RWPE2 (cell line): Measurements from ENCODE around the gene SIRPD.
A peak's percentile ranks its signal among the peaks of the same experiment; 100 is the strongest.
"Not testable (repeated sequence)": the region's sequence is repeated elsewhere in the genome, so short reads cannot be mapped to it uniquely, and the experiment has no call there.

Source experiments
- ATAC-seq: fragments of 200-7000 bp; cut with Tn5 transposase; 3 replicates; pipeline ENCODE4 v1.9.1; 2021; ENCODE audit warnings: low read depth
- DNase-seq: peaks from one replicate; pipeline ENCODE4 v3.0.0-alpha.2; 2020; ENCODE audit warnings: low spot score
- H3K27ac ChIP-seq: fragments of 450-650 bp; 2 replicates; pipeline ENCODE4 v1.5.1; 2017; ENCODE audit warnings: mild to moderate bottlenecking; ENCODE audit not compliant: poor library complexity, severe bottlenecking
- H3K27me3 ChIP-seq: fragments of 250-450 bp; sonication (Bioruptor Pico); 2 replicates; pipeline ENCODE4 v1.5.1; 2021; ENCODE audit warnings: mild to moderate bottlenecking, moderate library complexity; ENCODE audit not compliant: insufficient read depth, poor library complexity, severe bottlenecking
- H3K36me3 ChIP-seq: fragments of 250-450 bp; sonication (Bioruptor Pico); 2 replicates; pipeline ENCODE4 v1.5.1; 2020; ENCODE audit warnings: low read depth, mild to moderate bottlenecking, moderate library complexity
- H3K4me1 ChIP-seq: fragments of 250-450 bp; sonication (Bioruptor Pico); 2 replicates; pipeline ENCODE4 v1.5.1; 2021; ENCODE audit warnings: mild to moderate bottlenecking, moderate library complexity; ENCODE audit not compliant: insufficient read depth, poor library complexity, severe bottlenecking
- H3K4me3 ChIP-seq: fragments of 250-450 bp; sonication (Bioruptor Pico); 2 replicates; pipeline ENCODE4 v1.5.1; 2021; ENCODE audit warnings: mild to moderate bottlenecking, moderate library complexity; ENCODE audit not compliant: severe bottlenecking
- H3K9me3 ChIP-seq: fragments of 250-450 bp; sonication (Bioruptor Pico); 2 replicates; pipeline ENCODE4 v1.5.1; 2021; ENCODE audit warnings: mild to moderate bottlenecking, moderate library complexity; ENCODE audit not compliant: severe bottlenecking
- TF ChIP-seq, protein P1 (sequence below): fragments of 450-650 bp; IDR thresholded peaks from one replicate; pipeline ENCODE4 v1.5.1; 2017; ENCODE audit warnings: mild to moderate bottlenecking, moderate library complexity; ENCODE audit not compliant: poor library complexity, severe bottlenecking

SIRPD gene

DNA sequence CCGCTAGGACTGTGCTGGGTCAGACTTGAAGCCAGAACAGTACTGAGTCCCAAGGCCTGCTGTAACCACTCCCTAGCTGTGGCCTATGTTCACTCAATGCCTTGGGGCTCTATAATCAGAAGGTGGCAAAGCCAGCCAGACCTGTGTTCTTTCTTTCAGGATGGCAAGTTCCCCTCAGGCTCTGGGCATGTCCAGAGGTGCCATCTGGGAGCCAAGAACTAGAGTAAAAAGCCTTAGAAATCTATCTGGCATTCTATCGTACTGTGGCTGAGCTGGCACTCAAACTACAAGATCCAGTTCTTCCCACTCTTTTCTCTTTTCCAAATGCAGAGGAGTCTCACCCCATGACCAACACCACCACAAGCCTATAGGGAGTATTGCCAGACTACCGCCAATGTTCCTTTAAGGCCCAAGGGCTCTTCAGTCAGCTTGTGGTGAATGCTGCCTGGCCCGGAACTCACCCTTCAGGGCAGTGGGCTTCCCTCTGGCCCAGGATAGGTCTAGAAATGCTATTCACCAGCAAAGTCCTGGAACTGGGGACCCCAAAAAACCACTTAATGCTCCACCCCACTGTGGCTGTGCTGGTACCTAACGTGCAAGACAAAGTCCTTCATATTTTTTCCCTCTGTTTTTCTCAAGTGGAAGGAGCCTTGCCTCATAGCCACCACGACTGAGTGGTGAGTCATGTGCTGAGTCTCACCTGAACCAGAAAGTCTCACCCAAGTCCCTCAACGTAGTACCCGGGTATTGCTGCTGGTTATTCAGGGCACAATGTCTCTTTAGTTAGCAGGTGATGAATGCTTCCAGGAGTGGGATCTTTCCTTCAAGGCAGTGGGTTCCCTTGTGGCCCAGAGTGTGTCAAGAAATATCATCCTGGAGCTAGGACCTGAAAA is 57.7 kb downstream of the SIRPD start:
- H3K27me3 ChIP-seq: no peaks in the 10 kb centered on the region
- peaks cover 21% of the 10 kb centered on the region for H3K4me1 ChIP-seq
- H3K9me3 ChIP-seq: peaks cover 12% of the 10 kb centered on the region
- TF ChIP-seq, protein P1, sequence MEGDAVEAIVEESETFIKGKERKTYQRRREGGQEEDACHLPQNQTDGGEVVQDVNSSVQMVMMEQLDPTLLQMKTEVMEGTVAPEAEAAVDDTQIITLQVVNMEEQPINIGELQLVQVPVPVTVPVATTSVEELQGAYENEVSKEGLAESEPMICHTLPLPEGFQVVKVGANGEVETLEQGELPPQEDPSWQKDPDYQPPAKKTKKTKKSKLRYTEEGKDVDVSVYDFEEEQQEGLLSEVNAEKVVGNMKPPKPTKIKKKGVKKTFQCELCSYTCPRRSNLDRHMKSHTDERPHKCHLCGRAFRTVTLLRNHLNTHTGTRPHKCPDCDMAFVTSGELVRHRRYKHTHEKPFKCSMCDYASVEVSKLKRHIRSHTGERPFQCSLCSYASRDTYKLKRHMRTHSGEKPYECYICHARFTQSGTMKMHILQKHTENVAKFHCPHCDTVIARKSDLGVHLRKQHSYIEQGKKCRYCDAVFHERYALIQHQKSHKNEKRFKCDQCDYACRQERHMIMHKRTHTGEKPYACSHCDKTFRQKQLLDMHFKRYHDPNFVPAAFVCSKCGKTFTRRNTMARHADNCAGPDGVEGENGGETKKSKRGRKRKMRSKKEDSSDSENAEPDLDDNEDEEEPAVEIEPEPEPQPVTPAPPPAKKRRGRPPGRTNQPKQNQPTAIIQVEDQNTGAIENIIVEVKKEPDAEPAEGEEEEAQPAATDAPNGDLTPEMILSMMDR: no peak
- no peak overlapping the region for H3K4me3 ChIP-seq
- DNase-seq (no peak), ATAC-seq (peak; percentile 81)
- peak overlapping the region; percentile 93 for H3K27ac ChIP-seq
- no peaks in the 10 kb centered on the region for H3K36me3 ChIP-seq

DNA sequence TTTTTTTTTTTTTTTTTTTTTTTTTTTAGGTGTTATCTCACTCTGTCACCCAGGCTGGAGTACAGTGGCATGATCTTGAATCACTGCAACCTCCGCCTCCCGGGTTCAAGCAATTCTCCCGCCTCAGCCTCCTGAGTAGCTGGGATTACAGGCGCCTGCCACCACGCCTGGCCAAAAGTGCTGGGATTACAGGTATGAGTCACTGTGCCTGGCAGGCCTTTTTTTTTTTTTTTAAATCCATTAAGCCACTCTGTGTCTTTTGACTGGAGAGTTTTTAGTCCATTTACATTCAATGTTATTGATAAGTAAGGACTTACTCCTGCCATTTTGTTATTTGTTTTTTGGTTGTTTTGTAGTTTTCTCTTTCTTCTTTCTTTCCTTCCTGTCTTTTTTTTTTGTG is 60.1 kb downstream of the SIRPD start:
- H3K9me3 ChIP-seq, H3K4me3 ChIP-seq, H3K27me3 ChIP-seq, DNase-seq, ATAC-seq, H3K36me3 ChIP-seq, H3K27ac ChIP-seq: not testable (repeated sequence)
- peaks cover 21% of the 10 kb centered on the region for H3K4me1 ChIP-seq

DNA sequence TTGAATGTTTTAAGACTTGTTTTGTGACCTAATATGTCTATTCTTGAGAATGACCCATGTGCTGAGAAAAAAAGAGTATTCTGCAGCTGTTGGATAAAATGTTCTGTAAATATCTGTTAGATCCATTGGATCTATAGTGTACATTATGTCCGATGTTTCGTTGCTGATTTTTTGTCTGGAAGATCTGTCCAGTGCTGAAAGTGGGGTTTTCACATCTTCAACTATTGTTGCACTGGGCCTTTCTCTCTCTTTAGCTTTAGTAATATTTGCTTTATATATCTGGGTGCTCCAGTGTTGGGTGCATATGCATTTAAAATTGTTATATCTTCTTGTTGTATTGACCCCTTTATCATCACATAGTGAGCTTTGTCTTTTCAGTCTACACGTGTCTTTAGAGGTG is 60.6 kb downstream of the SIRPD start:
- no peak for DNase-seq

DNA sequence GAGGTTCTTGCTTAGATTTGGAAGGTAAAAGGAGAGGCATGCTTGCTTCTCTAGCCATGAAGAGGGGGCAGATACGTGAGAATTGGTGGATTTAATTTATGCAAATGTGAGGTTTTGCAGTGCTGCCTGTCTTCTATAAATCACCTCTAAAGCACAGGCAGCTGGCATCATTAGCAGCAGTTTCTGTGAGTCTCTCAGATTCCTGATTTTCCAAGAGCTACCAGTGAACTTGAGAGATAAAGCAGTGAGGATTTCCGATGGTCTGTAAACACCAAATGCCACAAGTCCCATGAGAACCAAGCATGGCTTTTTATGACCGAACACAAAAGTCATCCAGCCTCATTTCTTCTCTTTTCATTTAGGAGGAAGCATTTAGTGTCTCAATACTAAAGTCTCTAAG is 63.1 kb downstream of the SIRPD start:
- Histone ChIP-seq H3K4me1 (peaks cover 22% of the 10 kb centered on the region), H3K9me3 (peaks cover 3% of the 10 kb centered on the region), H3K4me3 (no peak overlapping the region), H3K27ac (no peak overlapping the region), H3K36me3 (no peaks in the 10 kb centered on the region), H3K27me3 (no peaks in the 10 kb centered on the region)
- DNase-seq (no peak), ATAC-seq (no peak)
- TF ChIP-seq, protein P1: no peak

More for the DNA sequence above, 60.6 kb downstream of the SIRPD start:
- peaks cover 3% of the 10 kb centered on the region for H3K9me3 ChIP-seq
- peaks cover 21% of the 10 kb centered on the region for H3K4me1 ChIP-seq
- H3K27me3 ChIP-seq: no peaks in the 10 kb centered on the region
- H3K36me3 ChIP-seq: no peaks in the 10 kb centered on the region
- no peak overlapping the region for H3K27ac ChIP-seq
- no peak overlapping the region for H3K4me3 ChIP-seq
- ATAC-seq: no peak
- TF ChIP-seq, protein P1: no peak

DNA sequence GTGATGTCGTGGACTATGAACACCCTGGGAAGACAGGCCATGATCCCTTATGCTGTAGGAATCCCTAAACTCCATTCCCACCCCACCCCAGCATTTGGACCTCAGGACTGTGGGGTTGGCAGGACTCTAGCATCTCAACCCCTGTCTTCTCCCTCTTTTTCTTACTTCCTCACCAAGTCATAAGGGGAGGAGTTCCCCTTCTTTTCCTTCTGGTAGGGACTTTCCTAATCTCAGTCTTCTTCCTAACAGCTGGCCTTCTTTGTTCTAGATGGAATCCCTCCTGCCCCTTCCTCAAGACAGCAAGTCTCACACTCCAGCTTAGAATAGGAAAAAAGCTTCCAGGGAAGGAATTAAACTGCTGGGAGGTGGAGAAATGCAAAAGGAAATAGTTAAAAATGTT is 64.0 kb downstream of the SIRPD start:
- Histone ChIP-seq H3K4me1 (peaks cover 25% of the 10 kb centered on the region), H3K27me3 (no peaks in the 10 kb centered on the region), H3K9me3 (peaks cover 3% of the 10 kb centered on the region), H3K27ac (no peak overlapping the region), H3K4me3 (no peak overlapping the region), H3K36me3 (no peaks in the 10 kb centered on the region)
- DNase-seq: no peak
- TF ChIP-seq, protein P1: no peak
- ATAC-seq: no peak
